Measurements from ENCODE around the gene ZNF662. TPM values are rescaled to one million over a fixed set of nuclear protein-coding genes. Genes with fewer than 3 reads are reported as not detected.
A peak's percentile ranks its signal among the peaks of the same experiment; 100 is the strongest.

Gene ZNF662
- total RNA-seq, 6 experiments from 2014 or later = 1.4 to 10.9 (median 3.3) TPM

- no peaks in the 10 kb centered on the region for H3K36me3 ChIP-seq
- 93% methylated on average over 1 of the region's 1 CpG for WGBS (ENCODE audit: insufficient coverage, low coverage, low lambda C conversion rate, missing lambda C conversion rate)
- H3K9me3 ChIP-seq = no peaks in the 10 kb centered on the region
- ATAC-seq (no peak), DNase-seq (no peak)
- intact Hi-C loops (cut with DNase I) = no loop called here
- no peaks in the 10 kb centered on the region for H3K27me3 ChIP-seq
- TF ChIP-seq POLR2A (IDR thresholded peaks at IDR 0.05) = no peak
- no peak for TF ChIP-seq CTCF (IDR thresholded peaks at IDR 0.05)
- H3K27ac ChIP-seq = no peak overlapping the region
- no peak overlapping the region for H3K4me3 ChIP-seq
- H3K4me1 ChIP-seq = no peaks in the 10 kb centered on the region
Measured at GRCh38 chr3:42892807-42893206, 13.1 kb upstream of the ZNF662 start.

- Histone ChIP-seq H3K27ac (no peak overlapping the region), H3K27me3 (no peaks in the 10 kb centered on the region), H3K9me3 (no peaks in the 10 kb centered on the region), H3K36me3 (no peaks in the 10 kb centered on the region), H3K4me1 (no peaks in the 10 kb centered on the region), H3K4me3 (no peak overlapping the region)
- 39% methylated on average over 3 of the region's 3 CpGs for WGBS (ENCODE audit: insufficient coverage, low coverage, low lambda C conversion rate, missing lambda C conversion rate)
- no peak for DNase-seq
- peak in 1 of 4 donors; percentile 8 for ATAC-seq
- intact Hi-C loops (cut with DNase I) = no loop called here
- TF ChIP-seq CTCF (IDR thresholded peaks at IDR 0.05) (no peak), POLR2A (IDR thresholded peaks at IDR 0.05) (no peak)
Measured at GRCh38 chr3:42894698-42895579, 11.0 kb upstream of the ZNF662 start.

GRCh38 chr3:42895580-42895868, 10.4 kb upstream of the ZNF662 start:
- Histone ChIP-seq H3K9me3 (no peaks in the 10 kb centered on the region), H3K4me3 (no peak overlapping the region), H3K27ac (no peak overlapping the region), H3K27me3 (no peaks in the 10 kb centered on the region), H3K4me1 (no peaks in the 10 kb centered on the region), H3K36me3 (no peaks in the 10 kb centered on the region)
- TF ChIP-seq CTCF (IDR thresholded peaks at IDR 0.05) (no peak), POLR2A (IDR thresholded peaks at IDR 0.05) (no peak)
- intact Hi-C loops (cut with DNase I) = no loop called here
- ATAC-seq = no peak
- DNase-seq = no peak

- Histone ChIP-seq H3K27ac (no peak overlapping the region), H3K27me3 (no peaks in the 10 kb centered on the region), H3K4me1 (no peaks in the 10 kb centered on the region), H3K4me3 (no peak overlapping the region), H3K9me3 (no peaks in the 10 kb centered on the region), H3K36me3 (no peaks in the 10 kb centered on the region)
- no peak for DNase-seq
- TF ChIP-seq CTCF (IDR thresholded peaks at IDR 0.05) = no peak
- no peak for TF ChIP-seq POLR2A (IDR thresholded peaks at IDR 0.05)
- intact Hi-C loops (cut with DNase I) = no loop called here
- peak in 1 of 4 donors; percentile 7 for ATAC-seq
Measured at GRCh38 chr3:42898896-42899675, 6.9 kb upstream of the ZNF662 start.

Measured in right lobe of liver (tissue), 6 donors.